ENCODE measurements around the gene ADO.

The ADO gene

DNA sequence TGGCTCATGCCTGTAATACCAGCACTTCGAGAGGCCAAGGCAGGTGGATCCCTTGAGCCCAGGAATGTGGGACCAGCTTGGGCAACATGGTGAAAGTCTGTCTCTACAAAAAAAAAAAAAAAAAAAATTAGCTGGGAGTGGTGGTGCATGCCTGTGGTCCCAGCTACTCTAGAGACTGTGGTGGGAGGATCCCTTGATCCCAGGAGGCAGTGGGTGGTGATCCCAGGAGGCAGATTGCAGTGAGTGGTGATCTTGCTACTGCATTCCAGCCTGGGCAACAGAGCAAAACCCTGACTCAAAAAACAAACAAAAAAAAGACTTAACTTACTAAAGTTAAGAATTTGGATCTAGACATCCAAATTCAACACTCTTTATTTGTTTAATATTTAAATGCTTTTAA is 10.2 kb upstream of the ADO start:
- no peak overlapping the region for H3K4me3 ChIP-seq (ENCODE audit: low read depth, low read length)
- TF ChIP-seq, protein P1, sequence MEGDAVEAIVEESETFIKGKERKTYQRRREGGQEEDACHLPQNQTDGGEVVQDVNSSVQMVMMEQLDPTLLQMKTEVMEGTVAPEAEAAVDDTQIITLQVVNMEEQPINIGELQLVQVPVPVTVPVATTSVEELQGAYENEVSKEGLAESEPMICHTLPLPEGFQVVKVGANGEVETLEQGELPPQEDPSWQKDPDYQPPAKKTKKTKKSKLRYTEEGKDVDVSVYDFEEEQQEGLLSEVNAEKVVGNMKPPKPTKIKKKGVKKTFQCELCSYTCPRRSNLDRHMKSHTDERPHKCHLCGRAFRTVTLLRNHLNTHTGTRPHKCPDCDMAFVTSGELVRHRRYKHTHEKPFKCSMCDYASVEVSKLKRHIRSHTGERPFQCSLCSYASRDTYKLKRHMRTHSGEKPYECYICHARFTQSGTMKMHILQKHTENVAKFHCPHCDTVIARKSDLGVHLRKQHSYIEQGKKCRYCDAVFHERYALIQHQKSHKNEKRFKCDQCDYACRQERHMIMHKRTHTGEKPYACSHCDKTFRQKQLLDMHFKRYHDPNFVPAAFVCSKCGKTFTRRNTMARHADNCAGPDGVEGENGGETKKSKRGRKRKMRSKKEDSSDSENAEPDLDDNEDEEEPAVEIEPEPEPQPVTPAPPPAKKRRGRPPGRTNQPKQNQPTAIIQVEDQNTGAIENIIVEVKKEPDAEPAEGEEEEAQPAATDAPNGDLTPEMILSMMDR (IDR thresholded peaks at IDR 0.05; ENCODE audit: low read depth, low read length, missing control alignments) = no peak
- DNase-seq (ENCODE audit: low read depth) = no peak

DNA sequence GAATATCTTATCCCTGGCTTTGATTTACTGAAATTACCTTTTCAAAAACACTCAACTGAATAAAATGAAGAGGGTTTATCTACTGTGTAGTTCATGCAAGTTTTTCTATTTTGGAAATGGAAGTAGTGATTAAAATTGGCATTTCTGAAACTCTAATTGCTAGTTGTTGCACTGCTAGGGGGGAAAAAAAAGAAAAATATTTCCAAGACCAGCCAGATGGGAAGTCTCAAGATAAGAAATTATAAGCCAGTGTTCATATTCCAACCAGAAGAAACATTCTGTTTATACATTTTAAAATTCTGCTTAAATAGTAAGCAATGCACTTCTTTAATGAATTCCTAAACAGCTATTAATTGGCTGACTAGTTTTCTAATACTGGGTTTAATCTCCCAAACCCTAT is 9.4 kb upstream of the ADO start:
- TF ChIP-seq, protein P1 (IDR thresholded peaks at IDR 0.05; ENCODE audit: low read depth, low read length, missing control alignments) = no peak
- H3K4me3 ChIP-seq (ENCODE audit: low read depth, low read length) = no peak overlapping the region
- no peak for DNase-seq (ENCODE audit: low read depth)

DNA sequence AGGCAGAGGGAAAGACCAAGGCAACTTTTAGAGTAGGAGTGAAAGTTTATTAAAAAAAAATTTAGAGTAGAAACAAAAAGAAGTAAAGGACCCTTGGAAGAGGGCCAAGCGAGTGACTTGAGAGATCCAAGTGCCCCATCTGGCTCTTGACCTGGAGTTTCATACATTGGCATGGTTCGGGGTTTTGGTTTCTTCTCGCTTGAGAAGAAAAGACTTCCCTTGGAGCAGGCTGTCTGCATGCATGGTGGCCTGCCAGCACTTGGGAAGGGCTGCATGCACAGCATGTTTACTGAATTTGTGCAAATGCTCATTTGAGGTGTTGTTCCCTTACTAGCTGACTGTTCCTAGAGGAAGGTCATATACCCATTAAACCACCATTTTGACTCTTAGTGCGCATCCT is 8.8 kb upstream of the ADO start:
- TF ChIP-seq, protein P1 (IDR thresholded peaks at IDR 0.05; ENCODE audit: low read depth, low read length, missing control alignments) = no peak
- no peak overlapping the region for H3K4me3 ChIP-seq (ENCODE audit: low read depth, low read length)

DNA sequence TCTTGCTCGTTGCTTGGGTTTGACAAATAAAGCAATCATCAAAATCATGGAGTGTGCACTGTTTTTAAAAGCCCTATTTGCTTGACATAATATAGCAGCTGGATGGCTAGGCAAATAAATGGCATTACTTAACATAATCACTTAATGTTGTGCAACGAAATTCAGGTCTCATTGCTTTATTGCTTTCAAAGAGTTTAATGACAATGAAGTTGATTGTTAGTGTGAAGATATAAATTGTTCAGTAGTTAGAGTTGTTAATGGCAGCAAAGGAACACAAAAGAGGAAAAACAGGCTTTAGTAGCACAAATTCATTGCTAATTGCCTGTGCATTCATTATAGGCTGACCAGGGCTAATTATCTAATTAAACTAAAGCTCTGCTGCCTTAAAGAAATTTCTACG is 7.6 kb upstream of the ADO start:
- TF ChIP-seq, protein P1 (IDR thresholded peaks at IDR 0.05; ENCODE audit: low read depth, low read length, missing control alignments) = no peak
- DNase-seq (ENCODE audit: low read depth) = no peak
- H3K4me3 ChIP-seq (ENCODE audit: low read depth, low read length) = no peak overlapping the region

More for the DNA sequence above, 8.8 kb upstream of the ADO start:
- DNase-seq (ENCODE audit: low read depth) = no peak

DNA sequence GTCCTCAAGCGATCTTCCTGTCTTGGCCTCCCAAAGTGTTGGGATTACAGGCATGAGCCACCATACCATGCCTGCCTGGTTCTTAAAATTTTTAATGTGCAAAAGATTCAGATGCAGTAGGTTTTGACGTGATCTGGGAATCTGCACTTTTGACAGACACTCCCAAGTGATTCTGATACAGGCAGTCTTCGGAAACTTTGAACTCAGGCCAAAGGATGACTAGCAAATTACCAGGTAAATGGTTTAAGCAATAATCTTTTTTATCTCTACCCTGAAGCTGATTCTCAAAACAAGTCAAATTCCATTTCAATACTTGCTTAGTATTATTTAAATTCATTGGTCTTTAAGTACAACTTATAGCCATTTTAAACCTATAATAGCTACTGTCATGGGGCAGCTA is 2.6 kb upstream of the ADO start:
- DNase-seq (ENCODE audit: low read depth) = no peak
- TF ChIP-seq, protein P1 (IDR thresholded peaks at IDR 0.05; ENCODE audit: low read depth, low read length, missing control alignments) = no peak
- H3K4me3 ChIP-seq (ENCODE audit: low read depth, low read length) = no peak overlapping the region

DNA sequence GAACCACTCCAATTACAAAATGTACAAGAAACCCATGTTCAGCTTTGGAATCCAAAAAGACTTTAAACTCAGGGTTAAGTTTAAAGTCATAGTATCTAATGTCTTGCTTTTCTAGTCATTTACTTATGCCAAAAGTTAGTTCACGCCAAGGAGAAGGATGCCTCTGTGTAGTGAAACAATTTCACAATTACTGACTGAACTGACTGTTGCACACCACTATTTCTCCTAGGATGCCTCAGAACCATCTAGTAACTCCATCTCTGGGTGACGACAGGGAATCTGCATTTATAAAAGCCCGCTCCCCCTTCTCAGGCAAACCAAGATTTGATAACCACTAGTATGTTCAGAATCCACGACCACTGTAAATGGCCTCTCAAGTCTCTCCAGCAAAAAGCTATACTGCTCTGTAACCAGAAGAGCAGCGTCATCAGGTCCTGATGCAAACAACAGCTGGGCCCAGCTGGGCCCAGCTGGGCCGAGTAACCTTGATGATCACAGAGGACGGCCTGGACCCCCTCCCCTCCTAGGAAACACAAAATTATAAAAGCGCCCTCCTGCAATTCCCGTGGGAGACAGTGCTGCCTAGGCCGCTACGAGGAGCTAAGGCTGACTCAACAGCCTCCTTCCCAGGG is 680 bp upstream of the ADO start:
- TF ChIP-seq, protein P1 (IDR thresholded peaks at IDR 0.05; ENCODE audit: low read depth, low read length, missing control alignments) = no peak
- no peak for DNase-seq (ENCODE audit: low read depth)
- H3K4me3 ChIP-seq (ENCODE audit: low read depth, low read length) = peak overlapping the region; percentile 90

Measured in GM12864 (cell line).